ENCODE data around the gene CA9. TPM values are rescaled to one million over a fixed set of nuclear protein-coding genes. Genes with fewer than 3 reads are reported as not detected.

Gene CA9
- total RNA-seq (under 1 TPM in 1 of 5 experiments, not detected in 4; 0.36 TPM), polyA plus RNA-seq (not detected), total RNA-seq (not detected)

GRCh38 chr9:35673132-35674024 lies at the start of gene CA9:
Gene CA9, plus strand, starts transcription at chr9:35673928. Its CDS starts 32 bp downstream, at chr9:35673960.
- peak within 1 kb of the TSS; percentile 26 to 89 (median 62) for H3K4me3 Mint-ChIP-seq
- H3K27ac Mint-ChIP-seq: peak within 1 kb of the TSS in 5 of 9 donors; percentile 11 to 48 (median 36)

GRCh38 chr9:35627575-35627974 lies 46.2 kb upstream of the CA9 start:
- Histone ChIP-seq H3K4me3 (ENCODE audit: low read length) (no peak overlapping the region), H3K9me3 (ENCODE audit: control insufficient read depth in 2 of 3, low read length in 3 of 3) (no peaks in the 10 kb centered on the region), H3K27ac (ENCODE audit: low read depth, low read length) (no peak overlapping the region), H3K4me1 (ENCODE audit: control insufficient read depth in 2 of 2, insufficient read depth in 2 of 2, low read length in 2 of 2) (no peaks in the 10 kb centered on the region), H3K36me3 (ENCODE audit: control insufficient read depth in 2 of 3, insufficient read depth in 3 of 3, low read length in 3 of 3) (no peaks in the 10 kb centered on the region), H3K27me3 (ENCODE audit: control insufficient read depth in 2 of 2, insufficient read depth in 2 of 2, low read length in 2 of 2) (no peaks in the 10 kb centered on the region)
- Mint-ChIP-seq H3K27me3 (no peaks in the 10 kb centered on the region), H3K9me3 (no peaks in the 10 kb centered on the region), H3K27ac (no peak overlapping the region), H3K4me1 (peaks cover 2 to 12% (median 6%) of the 10 kb centered on the region in 7 donors), H3K36me3 (no peaks in the 10 kb centered on the region), H3K4me3 (no peak overlapping the region)
- intact Hi-C loops (cut with micrococcal nuclease): no loop called here
- DNase-seq: no peak
- POLR2A ChIA-PET: no interaction called here
- CTCF ChIA-PET: interaction anchor here (4.5 kb wide), 1 partner anchor 16 kb away, joined by 17 read pairs; no protein-coding TSS in a partner anchor
- no peak for ATAC-seq

More at GRCh38 chr9:35673132-35674024, at the start of gene CA9:
- no peak within 1 kb of the TSS for H3K27ac ChIP-seq (ENCODE audit: low read depth, low read length)
- DNase-seq: no peak
- H3K4me1 ChIP-seq (ENCODE audit: control insufficient read depth in 2 of 2, insufficient read depth in 2 of 2, low read length in 2 of 2): peaks cover 0 to 11% of the 10 kb centered on the region in 2 donors
- POLR2A ChIA-PET: interaction anchor here (1.1 kb wide), 1 partner anchor 9 kb away, joined by 3 read pairs; the partner anchor contains the start of gene ARHGEF39
- no peaks in the 10 kb centered on the region for H3K36me3 ChIP-seq (ENCODE audit: control insufficient read depth in 2 of 3, insufficient read depth in 3 of 3, low read length in 3 of 3)
- Mint-ChIP-seq H3K27me3 (peaks cover 0 to 32% (median 9%) of the 10 kb centered on the region in 5 donors), H3K4me1 (peaks cover 8 to 20% (median 14%) of the 10 kb centered on the region in 7 donors), H3K36me3 (peaks cover 0 to 5% (median 0%) of the 10 kb centered on the region in 5 donors), H3K9me3 (peaks cover 0 to under 1% (median 0%) of the 10 kb centered on the region in 11 donors)
- no peak for ATAC-seq
- intact Hi-C loops (cut with micrococcal nuclease): no loop called here
- no peak within 1 kb of the TSS for H3K4me3 ChIP-seq (ENCODE audit: low read length)
- H3K9me3 ChIP-seq (ENCODE audit: control insufficient read depth in 2 of 3, low read length in 3 of 3): no peaks in the 10 kb centered on the region
- CTCF ChIA-PET: interaction anchor here (0.6 to 4.4 kb wide), 4 partner anchors 23 to 47 kb away, joined by 3 to 21 read pairs (median 3); no protein-coding TSS in a partner anchor
- H3K27me3 ChIP-seq (ENCODE audit: control insufficient read depth in 2 of 2, insufficient read depth in 2 of 2, low read length in 2 of 2): peaks cover 0 to 4% of the 10 kb centered on the region in 2 donors

GRCh38 chr9:35628389-35628991 lies 45.2 kb upstream of the CA9 start:
- Mint-ChIP-seq H3K27me3 (no peaks in the 10 kb centered on the region), H3K9me3 (no peaks in the 10 kb centered on the region), H3K27ac (no peak overlapping the region), H3K36me3 (no peaks in the 10 kb centered on the region), H3K4me1 (peaks cover 2 to 12% (median 6%) of the 10 kb centered on the region in 7 donors), H3K4me3 (no peak overlapping the region)
- Histone ChIP-seq H3K27ac (ENCODE audit: low read depth, low read length) (no peak overlapping the region), H3K9me3 (ENCODE audit: control insufficient read depth in 2 of 3, low read length in 3 of 3) (no peaks in the 10 kb centered on the region), H3K4me3 (ENCODE audit: low read length) (no peak overlapping the region), H3K4me1 (ENCODE audit: control insufficient read depth in 2 of 2, insufficient read depth in 2 of 2, low read length in 2 of 2) (no peaks in the 10 kb centered on the region), H3K36me3 (ENCODE audit: control insufficient read depth in 2 of 3, insufficient read depth in 3 of 3, low read length in 3 of 3) (no peaks in the 10 kb centered on the region), H3K27me3 (ENCODE audit: control insufficient read depth in 2 of 2, insufficient read depth in 2 of 2, low read length in 2 of 2) (no peaks in the 10 kb centered on the region)
- ChIA-PET POLR2A (interaction anchor here (0.5 to 1.5 kb wide), 6 partner anchors 9 to 62 kb away, joined by 3 to 5 read pairs (median 4); no protein-coding TSS in a partner anchor), CTCF (interaction anchor here (0.6 to 4.5 kb wide), 4 partner anchors 17 to 262 kb away, joined by 3 to 17 read pairs (median 3); no protein-coding TSS in a partner anchor)
- DNase-seq (no peak), ATAC-seq (no peak)
- intact Hi-C loops (cut with micrococcal nuclease): no loop called here

GRCh38 chr9:35629597-35629996 lies 44.1 kb upstream of the CA9 start:
- H3K4me3 Mint-ChIP-seq: no peak overlapping the region
- Histone ChIP-seq H3K27me3 (ENCODE audit: control insufficient read depth in 2 of 2, insufficient read depth in 2 of 2, low read length in 2 of 2) (no peaks in the 10 kb centered on the region), H3K4me3 (ENCODE audit: low read length) (no peak overlapping the region), H3K27ac (ENCODE audit: low read depth, low read length) (no peak overlapping the region), H3K4me1 (ENCODE audit: control insufficient read depth in 2 of 2, insufficient read depth in 2 of 2, low read length in 2 of 2) (no peaks in the 10 kb centered on the region), H3K36me3 (ENCODE audit: control insufficient read depth in 2 of 3, insufficient read depth in 3 of 3, low read length in 3 of 3) (no peaks in the 10 kb centered on the region), H3K9me3 (ENCODE audit: control insufficient read depth in 2 of 3, low read length in 3 of 3) (no peaks in the 10 kb centered on the region)
- no peak for ATAC-seq
- peaks cover 0 to 1% (median 0%) of the 10 kb centered on the region in 5 donors for H3K36me3 Mint-ChIP-seq
- no peaks in the 10 kb centered on the region for H3K9me3 Mint-ChIP-seq
- ChIA-PET POLR2A (interaction anchor here (0.6 to 1.5 kb wide), 5 partner anchors 10 to 61 kb away, joined by 4 to 5 read pairs (median 5); no protein-coding TSS in a partner anchor), CTCF (interaction anchor here (4.5 kb wide), 1 partner anchor 19 kb away, joined by 17 read pairs; no protein-coding TSS in a partner anchor)
- H3K27me3 Mint-ChIP-seq: no peaks in the 10 kb centered on the region
- no peak overlapping the region for H3K27ac Mint-ChIP-seq
- intact Hi-C loops (cut with micrococcal nuclease): no loop called here
- peaks cover 3 to 13% (median 7%) of the 10 kb centered on the region in 7 donors for H3K4me1 Mint-ChIP-seq
- no peak for DNase-seq

- intact Hi-C loops (cut with micrococcal nuclease): no loop called here
- Histone ChIP-seq H3K4me1 (ENCODE audit: control insufficient read depth in 2 of 2, insufficient read depth in 2 of 2, low read length in 2 of 2) (peaks cover 19 to 35% of the 10 kb centered on the region in 2 donors), H3K9me3 (ENCODE audit: control insufficient read depth in 2 of 3, low read length in 3 of 3) (no peaks in the 10 kb centered on the region), H3K27me3 (ENCODE audit: control insufficient read depth in 2 of 2, insufficient read depth in 2 of 2, low read length in 2 of 2) (no peaks in the 10 kb centered on the region), H3K27ac (ENCODE audit: low read depth, low read length) (no peak overlapping the region), H3K36me3 (ENCODE audit: control insufficient read depth in 2 of 3, insufficient read depth in 3 of 3, low read length in 3 of 3) (no peaks in the 10 kb centered on the region), H3K4me3 (ENCODE audit: low read length) (no peak overlapping the region)
- Mint-ChIP-seq H3K36me3 (peaks cover 3 to 18% (median 6%) of the 10 kb centered on the region in 5 donors), H3K27ac (peak overlapping the region in 4 of 9 donors; percentile 45 to 90 (median 63)), H3K9me3 (peaks cover 0 to 5% (median 0%) of the 10 kb centered on the region in 11 donors), H3K4me3 (no peak overlapping the region), H3K27me3 (no peaks in the 10 kb centered on the region), H3K4me1 (peaks cover 34 to 58% (median 47%) of the 10 kb centered on the region in 7 donors)
- ChIA-PET POLR2A (interaction anchor here (0.7 to 1.7 kb wide), 6 partner anchors 11 to 56 kb away, joined by 3 to 6 read pairs (median 4); partner anchors contain the start of gene TPM2), CTCF (interaction anchor here (1.2 kb wide), 1 partner anchor 23 kb away, joined by 3 read pairs; the partner anchor contains the start of gene CCDC107)
- ATAC-seq (no peak), DNase-seq (no peak)
These were observed 38.0 kb upstream of the CA9 start for GRCh38 chr9:35635730-35636129.

Data from naive thymus-derived CD4-positive, alpha-beta T cell (primary cell).